H9 (cell line): ENCODE results near the gene PARD6G. TPM values are rescaled to one million over a fixed set of nuclear protein-coding genes. Genes with fewer than 3 reads are reported as not detected.

Experiments used
- DNase-seq: peaks from one replicate; pipeline ENCODE4 v3.0.0-alpha.2; 2017
- H2AFZ ChIP-seq: one replicate; pipeline ENCODE4 v1.6.1; 2013; ENCODE audit warnings: mild to moderate bottlenecking, low read length, control low read depth, moderate library complexity
- H2AK5ac ChIP-seq: 2 replicates; pipeline ENCODE4 v1.6.1; 2013; ENCODE audit warnings: low read length, control low read depth, mixed read lengths; ENCODE audit not compliant: insufficient read length
- H2BK120ac ChIP-seq: one replicate; pipeline ENCODE4 v1.6.1; 2013; ENCODE audit warnings: low read depth, mild to moderate bottlenecking, low read length, control low read depth, inconsistent platforms; ENCODE audit not compliant: poor library complexity, severe bottlenecking
- H2BK12ac ChIP-seq: 2 replicates; pipeline ENCODE4 v1.6.1; 2013; ENCODE audit warnings: low read length, control low read depth, mixed read lengths, low read depth; ENCODE audit not compliant: insufficient read length
- H2BK15ac ChIP-seq: 2 replicates; pipeline ENCODE4 v1.6.1; 2013; ENCODE audit warnings: low read depth, low read length, control low read depth
- H2BK20ac ChIP-seq: one replicate; pipeline ENCODE4 v1.6.1; 2013; ENCODE audit warnings: low read depth, mild to moderate bottlenecking, low read length, control low read depth, inconsistent platforms; ENCODE audit not compliant: poor library complexity, severe bottlenecking
- H2BK5ac ChIP-seq: 2 replicates; pipeline ENCODE4 v1.6.1; 2013; ENCODE audit warnings: low read length, control low read depth, mixed read lengths; ENCODE audit not compliant: insufficient read length
- H3K14ac ChIP-seq: 2 replicates; pipeline ENCODE4 v1.6.1; 2013; ENCODE audit warnings: low read length, control low read depth; ENCODE audit not compliant: insufficient read depth
- H3K18ac ChIP-seq: 2 replicates; pipeline ENCODE4 v1.6.1; 2013; ENCODE audit warnings: low read depth, mild to moderate bottlenecking, mixed read lengths, low read length, control low read depth; ENCODE audit not compliant: insufficient read length
- H3K23ac ChIP-seq: 2 replicates; pipeline ENCODE4 v1.6.1; 2013; ENCODE audit warnings: low read length, control low read depth, mixed read lengths, low read depth; ENCODE audit not compliant: insufficient read length
- H3K23me2 ChIP-seq: 2 replicates; pipeline ENCODE4 v1.6.1; 2013; ENCODE audit warnings: low read depth, mild to moderate bottlenecking, mixed read lengths, low read length, control low read depth; ENCODE audit not compliant: insufficient read length, poor library complexity, severe bottlenecking
- H3K27ac ChIP-seq: 2 replicates; pipeline ENCODE4 v1.5.1; 2013; ENCODE audit warnings: low read length, control low read depth, mixed read lengths, low read depth; ENCODE audit not compliant: insufficient read length
- H3K27me3 ChIP-seq: 2 replicates; pipeline ENCODE4 v1.6.1; 2013; ENCODE audit warnings: low read length, control low read depth, inconsistent platforms; ENCODE audit not compliant: insufficient read depth
- H3K4ac ChIP-seq: 2 replicates; pipeline ENCODE4 v1.6.1; 2013; ENCODE audit warnings: low read depth, mild to moderate bottlenecking, control low read depth, inconsistent platforms, low read length, moderate library complexity
- H3K4me1 ChIP-seq: 2 replicates; pipeline ENCODE4 v1.6.1; 2013; ENCODE audit warnings: low read length, control low read depth, inconsistent platforms; ENCODE audit not compliant: insufficient read depth
- H3K4me2 ChIP-seq: 2 replicates; pipeline ENCODE4 v1.6.1; 2013; ENCODE audit warnings: low read length, control low read depth, mixed read lengths; ENCODE audit not compliant: insufficient read length, insufficient read depth
- H3K56ac ChIP-seq: 2 replicates; pipeline ENCODE4 v1.6.1; 2013; ENCODE audit warnings: low read depth, mild to moderate bottlenecking, mixed read lengths, low read length, control low read depth; ENCODE audit not compliant: insufficient read length
- H3K79me1 ChIP-seq: 2 replicates; pipeline ENCODE4 v1.6.1; 2013; ENCODE audit warnings: low read depth, mild to moderate bottlenecking, moderate library complexity, low read length, control low read depth, inconsistent platforms; ENCODE audit not compliant: insufficient read depth, poor library complexity, severe bottlenecking
- H3K79me2 ChIP-seq: 2 replicates; pipeline ENCODE4 v1.6.1; 2013; ENCODE audit warnings: low read length, control low read depth, inconsistent platforms; ENCODE audit not compliant: insufficient read depth
- H3K9ac ChIP-seq: 2 replicates; pipeline ENCODE4 v1.6.1; 2013; ENCODE audit warnings: low read length, control low read depth, mixed read lengths; ENCODE audit not compliant: insufficient read length; ENCODE audit errors: extremely low read depth
- H3K9me3 ChIP-seq: one replicate; pipeline ENCODE4 v1.6.1; 2013; ENCODE audit warnings: low read depth, low read length, inconsistent platforms; ENCODE audit not compliant: control insufficient read depth
- H3T11ph ChIP-seq: one replicate; pipeline ENCODE4 v1.6.1; 2013; ENCODE audit warnings: mild to moderate bottlenecking, low read length, control low read depth, inconsistent platforms
- H4K20me1 ChIP-seq: one replicate; pipeline ENCODE4 v1.6.1; 2013; ENCODE audit not compliant: control insufficient read depth, insufficient read length, insufficient read depth
- H4K5ac ChIP-seq: 2 replicates; pipeline ENCODE4 v1.6.1; 2013; ENCODE audit warnings: low read depth, mild to moderate bottlenecking, mixed read lengths, low read length, control low read depth; ENCODE audit not compliant: insufficient read length
- H4K8ac ChIP-seq: replicated peaks from 2 replicates; pipeline ENCODE4 v1.6.1; 2013; ENCODE audit warnings: low read length, control low read depth, mixed read lengths, low read depth; ENCODE audit not compliant: insufficient read length
- H4K91ac ChIP-seq: 2 replicates; pipeline ENCODE4 v1.6.1; 2013; ENCODE audit warnings: low read depth, mild to moderate bottlenecking, moderate library complexity, mixed read lengths, low read length, control low read depth; ENCODE audit not compliant: insufficient read length
- H3K27ac Mint-ChIP-seq, 3 experiments: 2 replicates in 2 of 3; 3 replicates in 1 of 3; pipeline ENCODE4 v1.8.0; 2020 to 2021; ENCODE audit warnings: mixed read lengths in 3 of 3, mild to moderate bottlenecking in 1 of 3, moderate library complexity in 1 of 3
- H3K27me3 Mint-ChIP-seq: 2 replicates; pipeline ENCODE4 v1.8.0; 2021; ENCODE audit warnings: low read depth, mild to moderate bottlenecking, moderate library complexity, mixed read lengths
- H3K36me3 Mint-ChIP-seq, 3 experiments: 2 replicates in 2 of 3; 3 replicates in 1 of 3; pipeline ENCODE4 v1.8.0; 2020 to 2021; ENCODE audit warnings: low read depth in 3 of 3, mixed read lengths in 3 of 3; ENCODE audit not compliant: insufficient read depth in 1 of 3
- H3K4me1 Mint-ChIP-seq, 2 experiments: 2 replicates each; pipeline ENCODE4 v1.8.0; 2020; ENCODE audit warnings: mixed read lengths in 2 of 2
- H3K4me3 Mint-ChIP-seq, 2 experiments: 2 replicates in 1 of 2; 3 replicates in 1 of 2; pipeline ENCODE4 v1.8.0; 2020 to 2021; ENCODE audit warnings: mild to moderate bottlenecking in 2 of 2, mixed read lengths in 2 of 2, moderate library complexity in 1 of 2
- H3K9me3 Mint-ChIP-seq, 2 experiments: 2 replicates in 1 of 2; 3 replicates in 1 of 2; pipeline ENCODE4 v1.8.0; 2020; ENCODE audit warnings: mild to moderate bottlenecking in 2 of 2, mixed read lengths in 2 of 2, moderate library complexity in 1 of 2
- CTCF ChIP-seq: fragments of 200-600 bp; sonication (generic); conservative IDR thresholded peaks from 3 replicates; pipeline ENCODE4 v1.8.0; 2021; ENCODE audit warnings: antibody characterized with exemption, mild to moderate bottlenecking
- WGBS: extraction: QIAGEN DNeasy Blood & Tissue Kit; methylation state at CpG from one replicate; pipeline ENCODE4 v1.1.7; 2013; ENCODE audit warnings: missing lambda C conversion rate, low lambda C conversion rate, mixed read lengths; ENCODE audit not compliant: insufficient read length; ENCODE audit errors: extremely low coverage; 5-methylcytosine and 5-hydroxymethylcytosine counted together
- total RNA-seq: library from RNA; stranded (reverse); gene quantifications from 2 replicates; pipeline ENCODE4 v1.2.1, GENCODE V29; 2021

The PARD6G gene
- total RNA-seq, 1 experiment from 2014 or later: 11.2 TPM

- Histone ChIP-seq H2AK5ac (no peak overlapping the region), H2BK20ac (no peak overlapping the region), H2BK12ac (no peak overlapping the region), H2BK5ac (no peak overlapping the region), H3K9me3 (no peaks in the 10 kb centered on the region), H3K4me2 (no peak overlapping the region), H3K9ac (no peak overlapping the region), H2AFZ (no peak overlapping the region), H3K27me3 (no peaks in the 10 kb centered on the region), H3K4me1 (no peaks in the 10 kb centered on the region), H3K56ac (no peak overlapping the region), H3K4ac (no peak overlapping the region), H2BK15ac (no peak overlapping the region), H3K79me1 (no peaks in the 10 kb centered on the region), H3T11ph (no peak overlapping the region), H3K27ac (no peak overlapping the region), H4K91ac (no peak overlapping the region), H3K18ac (no peak overlapping the region), H3K23ac (no peak overlapping the region), H3K79me2 (no peaks in the 10 kb centered on the region), H3K14ac (no peak overlapping the region), H2BK120ac (no peak overlapping the region), H4K20me1 (no peaks in the 10 kb centered on the region), H4K5ac (no peak overlapping the region), H3K23me2 (no peaks in the 10 kb centered on the region), H4K8ac (no peak overlapping the region)
- peaks cover 10 to 36% (median 29%) of the 10 kb centered on the region in 3 experiments for H3K36me3 Mint-ChIP-seq
- no CpG with 5 or more reads among the region's 12 CpGs for WGBS
- no peaks in the 10 kb centered on the region for H3K9me3 Mint-ChIP-seq
- H3K27ac Mint-ChIP-seq: no peak overlapping the region
- 0 out of 4 replicates have a peak, but pooled peaks cover 0 to 2% of the 10 kb centered on the region in 2 experiments for H3K4me1 Mint-ChIP-seq
- H3K4me3 Mint-ChIP-seq: peak overlapping the region in 1 of 2 experiments; percentile 81; a peak in 2 of 5 replicates
- H3K27me3 Mint-ChIP-seq: no peaks in the 10 kb centered on the region
- no peak for TF ChIP-seq CTCF
- no peak for DNase-seq
These were observed 100.3 kb downstream of the PARD6G start for GRCh38 chr18:80147037-80147417.
